PC-9 (cell line): ENCODE results near the gene GLRA3.

Source experiments
- CTCF ChIP-seq: fragments of 200-600 bp; sonication (generic); conservative IDR thresholded peaks from 2 replicates; pipeline ENCODE4 v1.6.1; 2017; ENCODE audit warnings: mixed run types, antibody characterized with exemption, mild to moderate bottlenecking, moderate library complexity
- EZH2 ChIP-seq: fragments of 200-600 bp; sonication (generic); IDR thresholded peaks from 2 replicates; pipeline ENCODE4 v1.8.0; 2017; ENCODE audit warnings: antibody characterized with exemption, low read depth

GRCh38 chr4:174598800-174599199, 230.2 kb downstream of the GLRA3 start:
- no peak for TF ChIP-seq CTCF
- no peak for TF ChIP-seq EZH2
